OCI-LY3 (cell line): ENCODE results near the gene RABGAP1.

Experiments
- H2AFZ ChIP-seq: fragments of 200-600, 300-600 bp; shearing (Covaris generic); 2 replicates; pipeline ENCODE4 v1.6.0; 2014; ENCODE audit warnings: antibody characterized with exemption, low read depth, low read length
- H3K27ac ChIP-seq: fragments of 200-600, 300-600 bp; sonication (generic); 2 replicates; pipeline ENCODE4 v1.5.1; 2014; ENCODE audit warnings: mild to moderate bottlenecking, low read length, moderate library complexity, mixed read lengths
- H3K27me3 ChIP-seq: fragments of 200-600, 300-600 bp; sonication (generic); 2 replicates; pipeline ENCODE4 v1.6.1; 2014; ENCODE audit warnings: low read depth, low read length, mixed read lengths
- H3K36me3 ChIP-seq: fragments of 200-600, 300-600 bp; sonication (generic); replicated peaks from 2 replicates; pipeline ENCODE3; 2014; ENCODE audit warnings: low read depth, low read length, mixed read lengths
- H3K4me1 ChIP-seq: fragments of 300-600, 200-600 bp; sonication (generic); 2 replicates; pipeline ENCODE4 v1.6.1; 2014; ENCODE audit warnings: low read length, mixed read lengths
- H3K4me2 ChIP-seq: fragments of 200-600, 300-600 bp; sonication (generic); 2 replicates; pipeline ENCODE4 v1.6.1; 2014; ENCODE audit warnings: low read length, mixed read lengths
- H3K4me3 ChIP-seq: fragments of 300-600, 200-600 bp; sonication (generic); 2 replicates; pipeline ENCODE4 v1.5.1; 2014; ENCODE audit warnings: antibody characterized with exemption, mild to moderate bottlenecking, low read length, moderate library complexity
- H3K79me2 ChIP-seq: fragments of 300-600, 200-600 bp; shearing (Covaris generic); 2 replicates; pipeline ENCODE4 v1.6.1; 2014; ENCODE audit warnings: mild to moderate bottlenecking, low read length, mixed read lengths
- H3K9ac ChIP-seq: fragments of 300-600, 200-600 bp; shearing (Covaris generic); 2 replicates; pipeline ENCODE4 v1.6.0; 2014; ENCODE audit warnings: mild to moderate bottlenecking, low read length, moderate library complexity
- H3K9me3 ChIP-seq: fragments of 200-600, 300-600 bp; shearing (Covaris generic); 2 replicates; pipeline ENCODE4 v1.6.1; 2014; ENCODE audit warnings: low read length, mixed read lengths; ENCODE audit not compliant: insufficient read depth
- H4K20me1 ChIP-seq: fragments of 200-600, 300-600 bp; sonication (generic); 2 replicates; pipeline ENCODE4 v1.6.1; 2016; ENCODE audit warnings: low read length, mixed read lengths; ENCODE audit not compliant: insufficient read depth
- EZH2phosphoT487 ChIP-seq: fragments of 200-600 bp; shearing (Covaris generic); IDR thresholded peaks from 2 replicates; pipeline ENCODE4 v1.6.1; 2018; ENCODE audit warnings: antibody characterized with exemption, mixed run types, low read depth
- TF ChIP-seq, protein P1 (sequence below): fragments of 200-600, 300-600 bp; sonication (generic); IDR thresholded peaks from 2 replicates; pipeline ENCODE4 v1.5.1; 2014; ENCODE audit warnings: antibody characterized with exemption, low read length, low read depth

The RABGAP1 gene

DNA sequence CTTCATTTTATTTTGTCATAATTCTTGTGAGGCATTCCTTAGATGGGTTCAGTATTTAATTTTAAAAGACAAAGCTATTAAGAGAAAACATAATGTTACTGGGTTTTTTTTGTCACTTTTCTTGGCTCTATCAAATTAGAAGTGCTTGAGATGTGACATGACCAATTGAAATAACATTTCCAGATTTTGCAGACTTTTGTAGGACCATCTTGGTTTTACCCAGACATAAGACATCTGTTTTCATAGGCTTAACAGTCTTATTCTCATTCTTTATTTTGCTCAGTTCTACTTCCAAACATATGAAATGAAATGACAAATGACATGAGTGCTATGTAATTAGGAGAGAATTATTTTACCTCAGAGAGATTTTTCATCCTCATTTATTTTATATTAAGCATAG lies 112.2 kb downstream of the RABGAP1 start:
- Histone ChIP-seq H3K27ac (no peak overlapping the region), H3K9ac (no peak overlapping the region), H3K4me1 (no peaks in the 10 kb centered on the region), H4K20me1 (no peaks in the 10 kb centered on the region), H3K79me2 (no peaks in the 10 kb centered on the region), H3K9me3 (no peaks in the 10 kb centered on the region), H3K27me3 (no peaks in the 10 kb centered on the region), H3K36me3 (peaks cover 18% of the 10 kb centered on the region), H3K4me2 (no peak overlapping the region), H3K4me3 (no peak overlapping the region), H2AFZ (no peak overlapping the region)
- TF ChIP-seq, protein P1, sequence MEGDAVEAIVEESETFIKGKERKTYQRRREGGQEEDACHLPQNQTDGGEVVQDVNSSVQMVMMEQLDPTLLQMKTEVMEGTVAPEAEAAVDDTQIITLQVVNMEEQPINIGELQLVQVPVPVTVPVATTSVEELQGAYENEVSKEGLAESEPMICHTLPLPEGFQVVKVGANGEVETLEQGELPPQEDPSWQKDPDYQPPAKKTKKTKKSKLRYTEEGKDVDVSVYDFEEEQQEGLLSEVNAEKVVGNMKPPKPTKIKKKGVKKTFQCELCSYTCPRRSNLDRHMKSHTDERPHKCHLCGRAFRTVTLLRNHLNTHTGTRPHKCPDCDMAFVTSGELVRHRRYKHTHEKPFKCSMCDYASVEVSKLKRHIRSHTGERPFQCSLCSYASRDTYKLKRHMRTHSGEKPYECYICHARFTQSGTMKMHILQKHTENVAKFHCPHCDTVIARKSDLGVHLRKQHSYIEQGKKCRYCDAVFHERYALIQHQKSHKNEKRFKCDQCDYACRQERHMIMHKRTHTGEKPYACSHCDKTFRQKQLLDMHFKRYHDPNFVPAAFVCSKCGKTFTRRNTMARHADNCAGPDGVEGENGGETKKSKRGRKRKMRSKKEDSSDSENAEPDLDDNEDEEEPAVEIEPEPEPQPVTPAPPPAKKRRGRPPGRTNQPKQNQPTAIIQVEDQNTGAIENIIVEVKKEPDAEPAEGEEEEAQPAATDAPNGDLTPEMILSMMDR, result no peak
- no peak for TF ChIP-seq EZH2phosphoT487

DNA sequence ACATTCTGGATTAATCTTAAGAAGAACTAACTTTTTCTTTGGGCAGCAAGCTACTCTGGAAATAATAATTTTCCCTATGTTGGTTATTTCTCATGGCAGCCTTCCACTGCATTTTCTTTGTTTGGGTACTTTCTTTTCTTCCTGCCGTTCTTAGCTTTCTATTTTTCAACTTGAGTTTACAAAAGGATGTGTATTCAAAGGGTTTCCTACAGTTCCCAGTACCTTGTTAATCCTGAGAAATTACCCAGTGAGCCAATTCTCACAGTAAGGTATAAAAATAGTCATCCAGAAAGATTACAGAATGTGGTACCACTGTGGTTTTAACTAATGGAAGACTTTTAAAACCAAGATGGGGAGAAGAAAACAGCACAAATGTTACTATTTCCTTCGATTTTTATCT lies 112.9 kb downstream of the RABGAP1 start:
- no peaks in the 10 kb centered on the region for H3K9me3 ChIP-seq
- no peak overlapping the region for H3K27ac ChIP-seq
- TF ChIP-seq, protein P1, result no peak
- no peak for TF ChIP-seq EZH2phosphoT487
- no peak overlapping the region for H3K4me2 ChIP-seq
- H3K4me1 ChIP-seq, result no peaks in the 10 kb centered on the region
- H3K79me2 ChIP-seq, result no peaks in the 10 kb centered on the region
- no peak overlapping the region for H3K9ac ChIP-seq
- H3K4me3 ChIP-seq, result no peak overlapping the region
- no peak overlapping the region for H2AFZ ChIP-seq
- no peaks in the 10 kb centered on the region for H4K20me1 ChIP-seq
- H3K27me3 ChIP-seq, result no peaks in the 10 kb centered on the region
- peaks cover 18% of the 10 kb centered on the region for H3K36me3 ChIP-seq

DNA sequence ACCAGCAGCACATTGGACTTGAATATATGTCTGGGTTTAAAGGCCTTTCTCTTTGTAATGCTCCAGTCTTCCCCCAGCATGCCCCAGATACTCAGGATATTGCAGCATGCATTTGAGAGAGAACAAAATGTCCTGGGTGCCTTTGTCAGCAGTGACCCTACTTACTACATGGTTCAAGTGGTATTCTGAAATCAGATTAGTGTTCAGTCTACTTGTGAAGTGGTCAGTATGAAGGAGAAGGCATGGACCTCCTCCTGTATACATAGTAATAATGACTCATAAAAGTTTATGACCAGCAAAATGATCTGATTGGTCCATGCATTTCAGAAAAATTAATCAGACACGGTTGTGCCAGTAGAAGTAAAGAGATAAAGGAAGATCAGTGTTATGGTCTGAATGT lies 118.0 kb downstream of the RABGAP1 start:
- Histone ChIP-seq H3K79me2 (no peaks in the 10 kb centered on the region), H3K4me3 (no peak overlapping the region), H3K4me1 (no peaks in the 10 kb centered on the region), H3K9me3 (no peaks in the 10 kb centered on the region), H3K9ac (no peak overlapping the region), H2AFZ (no peak overlapping the region), H3K27me3 (no peaks in the 10 kb centered on the region), H4K20me1 (no peaks in the 10 kb centered on the region), H3K27ac (no peak overlapping the region), H3K36me3 (peaks cover 13% of the 10 kb centered on the region), H3K4me2 (no peak overlapping the region)
- TF ChIP-seq EZH2phosphoT487, result no peak
- TF ChIP-seq, protein P1, result no peak

DNA sequence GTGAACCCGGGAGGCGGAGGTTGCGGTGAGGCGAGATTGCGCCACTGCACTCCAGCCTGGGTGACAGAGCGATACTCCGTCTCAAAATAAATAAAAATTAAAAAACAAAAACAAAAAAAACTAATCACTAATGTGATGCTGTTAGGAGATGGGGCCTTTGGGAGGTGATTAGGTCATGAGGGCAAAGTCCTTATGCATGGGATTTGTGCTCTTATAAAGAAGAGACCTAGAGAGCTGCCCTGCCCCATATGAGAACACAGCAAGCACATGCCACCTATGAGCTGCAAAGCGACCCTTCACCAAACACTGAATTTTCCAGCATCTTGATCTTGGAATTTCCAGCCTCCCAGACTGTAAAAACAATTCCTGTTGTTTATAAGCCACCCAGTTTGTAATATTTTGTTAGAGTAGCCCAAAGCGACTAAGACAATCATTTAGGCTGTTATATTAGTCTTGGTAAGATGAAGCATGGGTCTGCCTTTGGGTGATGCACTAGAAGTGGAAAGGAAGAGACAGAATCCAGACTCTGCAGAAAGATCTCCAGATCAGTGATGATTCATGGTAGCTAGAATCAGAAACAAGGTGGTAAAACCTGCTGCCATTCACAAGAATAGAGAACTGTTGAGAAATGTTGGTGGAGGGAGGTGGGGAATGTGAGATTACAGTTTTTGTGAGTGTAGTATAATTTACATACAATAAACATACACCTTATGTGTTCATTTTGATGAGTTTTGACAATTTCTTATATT lies 118.8 kb downstream of the RABGAP1 start:
- no peak overlapping the region for H3K4me3 ChIP-seq
- no peak overlapping the region for H3K27ac ChIP-seq
- H3K79me2 ChIP-seq, result no peaks in the 10 kb centered on the region
- peaks cover 10% of the 10 kb centered on the region for H3K36me3 ChIP-seq
- TF ChIP-seq, protein P1, result no peak
- no peak for TF ChIP-seq EZH2phosphoT487
- no peaks in the 10 kb centered on the region for H3K4me1 ChIP-seq
- no peaks in the 10 kb centered on the region for H3K27me3 ChIP-seq
- H3K4me2 ChIP-seq, result no peak overlapping the region
- no peaks in the 10 kb centered on the region for H4K20me1 ChIP-seq
- no peaks in the 10 kb centered on the region for H3K9me3 ChIP-seq
- no peak overlapping the region for H2AFZ ChIP-seq
- H3K9ac ChIP-seq, result no peak overlapping the region
